ENCODE results near the gene EME1.

DNA sequence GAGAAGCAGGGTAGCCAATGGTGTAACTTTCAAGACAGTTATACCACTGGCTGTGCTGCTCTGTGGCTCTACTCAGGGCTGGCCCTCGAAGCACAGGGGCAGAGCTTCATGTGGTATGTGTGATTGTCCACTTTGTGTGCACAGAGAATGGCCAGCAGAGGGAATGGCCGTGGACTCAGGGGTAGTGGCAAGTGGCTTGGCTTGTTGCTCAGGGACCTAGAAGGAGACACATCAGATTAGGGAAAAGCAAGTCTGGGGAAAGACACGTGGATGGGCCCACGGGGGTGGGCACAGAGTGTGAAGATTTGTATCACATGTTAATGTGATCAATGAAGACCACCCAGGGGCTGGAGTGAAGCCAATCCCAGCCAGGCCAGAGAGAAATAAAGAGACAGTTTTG lies 47.1 kb upstream of the EME1 start:
- no peak for TF ChIP-seq NRF1 (conservative IDR thresholded peaks at IDR 0.05; ENCODE audit: low read depth, low read length)
- no peak for TF ChIP-seq CHD4 (IDR thresholded peaks at IDR 0.05)
- TF ChIP-seq SUZ12 (IDR thresholded peaks at IDR 0.05; ENCODE audit: unreplicated experiment) = no peak

Data from GM12878 (cell line).